MM.1S (cell line): ENCODE data around the gene LRP10.

Experiments used
- EZH2 ChIP-seq: fragments of 300-600 bp; sonication (generic); optimal IDR thresholded peaks from 2 replicates; pipeline ENCODE3; 2017; ENCODE audit warnings: low read depth, mild to moderate bottlenecking, antibody characterized with exemption, low read length, mixed read lengths
- EZH2phosphoT487 ChIP-seq: fragments of 300-600 bp; sonication (generic); IDR thresholded peaks from 2 replicates; pipeline ENCODE4 v1.6.1; 2018; ENCODE audit warnings: antibody characterized with exemption, low read length
- TF ChIP-seq, protein P1 (sequence below): fragments of 300-600 bp; sonication (generic); IDR thresholded peaks from 2 replicates; pipeline ENCODE4 v1.5.1; 2016; ENCODE audit warnings: antibody characterized with exemption, low read length, mixed read lengths

DNA sequence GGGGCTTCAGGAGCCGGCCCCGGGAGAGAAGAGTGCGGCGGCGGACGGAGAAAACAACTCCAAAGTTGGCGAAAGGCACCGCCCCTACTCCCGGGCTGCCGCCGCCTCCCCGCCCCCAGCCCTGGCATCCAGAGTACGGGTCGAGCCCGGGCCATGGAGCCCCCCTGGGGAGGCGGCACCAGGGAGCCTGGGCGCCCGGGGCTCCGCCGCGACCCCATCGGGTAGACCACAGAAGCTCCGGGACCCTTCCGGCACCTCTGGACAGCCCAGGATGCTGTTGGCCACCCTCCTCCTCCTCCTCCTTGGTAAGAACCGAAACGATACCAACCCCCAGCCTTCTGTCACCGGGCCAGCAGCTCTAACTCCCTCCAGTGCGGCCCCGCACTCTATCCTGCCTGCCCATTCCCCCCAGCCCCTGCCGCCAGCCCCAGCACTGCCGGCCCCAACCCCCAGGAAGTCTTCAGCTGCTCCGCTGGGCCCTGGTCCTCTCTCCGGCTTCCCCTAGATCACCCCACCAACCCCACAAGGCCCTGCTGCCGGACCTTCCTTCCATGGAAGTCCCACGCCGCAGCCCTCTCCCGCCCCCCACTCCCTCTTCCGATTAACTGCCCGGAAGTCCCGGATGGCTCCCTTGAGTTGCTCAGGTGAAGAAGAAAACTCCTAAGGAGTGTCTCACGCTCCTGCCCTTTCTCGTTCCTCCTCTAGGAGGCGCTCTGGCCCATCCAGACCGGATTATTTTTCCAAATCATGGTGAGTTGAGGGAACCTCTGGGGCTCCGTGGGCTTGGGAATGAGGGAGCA, 693 bp downstream of the LRP10 start:
- TF ChIP-seq, protein P1, sequence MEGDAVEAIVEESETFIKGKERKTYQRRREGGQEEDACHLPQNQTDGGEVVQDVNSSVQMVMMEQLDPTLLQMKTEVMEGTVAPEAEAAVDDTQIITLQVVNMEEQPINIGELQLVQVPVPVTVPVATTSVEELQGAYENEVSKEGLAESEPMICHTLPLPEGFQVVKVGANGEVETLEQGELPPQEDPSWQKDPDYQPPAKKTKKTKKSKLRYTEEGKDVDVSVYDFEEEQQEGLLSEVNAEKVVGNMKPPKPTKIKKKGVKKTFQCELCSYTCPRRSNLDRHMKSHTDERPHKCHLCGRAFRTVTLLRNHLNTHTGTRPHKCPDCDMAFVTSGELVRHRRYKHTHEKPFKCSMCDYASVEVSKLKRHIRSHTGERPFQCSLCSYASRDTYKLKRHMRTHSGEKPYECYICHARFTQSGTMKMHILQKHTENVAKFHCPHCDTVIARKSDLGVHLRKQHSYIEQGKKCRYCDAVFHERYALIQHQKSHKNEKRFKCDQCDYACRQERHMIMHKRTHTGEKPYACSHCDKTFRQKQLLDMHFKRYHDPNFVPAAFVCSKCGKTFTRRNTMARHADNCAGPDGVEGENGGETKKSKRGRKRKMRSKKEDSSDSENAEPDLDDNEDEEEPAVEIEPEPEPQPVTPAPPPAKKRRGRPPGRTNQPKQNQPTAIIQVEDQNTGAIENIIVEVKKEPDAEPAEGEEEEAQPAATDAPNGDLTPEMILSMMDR, result peak; percentile 73
- TF ChIP-seq EZH2phosphoT487 (no peak), EZH2 (no peak)
